ENCODE data around the gene PDSS2.

PDSS2 gene

DNA sequence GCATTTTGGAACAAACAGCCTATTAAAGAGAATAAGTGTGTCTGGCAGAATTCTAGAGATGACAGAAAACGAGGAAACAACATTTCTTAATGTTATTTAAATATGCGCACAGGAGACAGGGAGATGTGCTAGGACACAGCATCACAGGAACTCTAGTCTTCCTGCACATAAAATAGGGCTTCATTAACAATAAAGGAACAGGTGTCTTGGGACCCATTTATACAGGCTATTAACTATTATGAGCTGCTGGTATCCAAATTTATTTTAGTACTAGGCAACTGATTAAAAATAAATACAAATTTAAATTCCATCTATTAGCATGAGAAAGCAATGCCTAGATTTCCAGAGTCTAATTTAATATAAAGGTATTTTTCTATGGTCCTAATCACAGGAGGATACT is 102.3 kb downstream of the PDSS2 start:
- DNase-seq, result no peak

- DNase-seq, result no peak
These were observed 103.7 kb downstream of the PDSS2 start for GRCh38 chr6:107355659-107356058.

DNA sequence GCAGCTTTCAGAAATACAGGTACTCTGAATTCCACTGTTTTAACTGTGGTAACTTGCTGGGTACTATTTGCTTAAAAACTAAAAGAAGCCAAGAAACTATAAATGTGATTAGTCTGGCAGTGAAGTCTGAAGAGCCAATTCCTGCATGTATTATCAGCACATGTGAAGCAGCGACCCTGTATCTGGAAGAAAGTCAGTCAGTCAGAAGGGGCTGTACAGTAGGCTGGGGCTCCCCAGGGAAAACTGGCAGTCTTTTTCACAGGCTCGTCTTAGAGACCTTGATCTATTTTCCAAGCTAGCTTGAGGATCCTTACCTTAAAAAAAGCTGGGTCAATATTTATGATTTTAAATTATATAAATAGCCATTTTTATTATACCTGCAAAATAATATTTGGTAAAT is 104.9 kb downstream of the PDSS2 start:
- no peak for DNase-seq

DNA sequence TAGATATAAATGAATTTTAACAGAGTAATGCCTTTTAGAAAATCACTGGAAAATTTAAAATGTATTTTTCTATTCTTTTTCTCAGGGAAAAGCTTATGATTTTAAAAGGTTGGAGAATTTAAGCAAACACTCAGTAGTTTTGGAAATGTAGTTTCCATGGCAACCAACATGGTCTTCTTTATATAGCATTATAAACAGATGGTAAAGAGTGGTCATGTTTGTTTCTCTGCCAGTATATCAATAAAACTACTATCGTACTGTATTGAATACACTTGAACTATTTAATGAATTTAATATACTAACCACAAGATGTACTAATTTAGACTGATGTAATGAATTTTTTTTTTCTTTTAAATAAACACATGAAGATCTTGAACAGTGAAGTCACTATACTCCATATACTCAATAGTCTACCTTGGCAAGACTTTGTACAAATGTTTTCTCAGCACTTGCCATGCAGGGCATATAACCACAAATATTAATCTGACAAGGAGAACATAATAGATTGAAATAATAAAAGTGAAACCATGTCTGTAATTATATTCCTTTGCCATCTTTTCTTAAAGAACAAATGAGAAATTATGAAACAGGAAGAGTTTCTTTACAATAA is 105.5 kb downstream of the PDSS2 start:
- no peak for DNase-seq

DNA sequence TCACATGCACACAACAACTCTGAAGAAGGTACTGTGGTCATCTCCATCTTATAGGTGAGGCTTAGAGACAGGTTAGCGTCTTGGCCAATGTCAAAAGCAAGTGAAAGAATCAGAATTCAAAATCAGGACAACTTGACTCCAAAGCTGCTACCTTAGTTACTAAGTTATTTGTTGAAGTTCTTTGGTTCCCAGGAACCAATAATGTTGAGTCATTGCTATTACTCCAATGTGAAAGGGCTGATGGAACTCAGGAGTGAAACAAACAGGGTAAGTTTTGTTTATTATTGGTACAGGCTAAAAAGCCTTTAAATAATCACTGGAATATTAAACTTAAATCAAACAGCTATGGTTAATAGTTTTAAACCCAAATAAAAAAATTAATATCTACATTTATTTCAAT is 111.1 kb downstream of the PDSS2 start:
- no peak for DNase-seq

GRCh38 chr6:107345393-107345792 is 114.0 kb downstream of the PDSS2 start:
- DNase-seq, result no peak

GRCh38 chr6:107344981-107345380 is 114.4 kb downstream of the PDSS2 start:
- DNase-seq, result no peak

DNA sequence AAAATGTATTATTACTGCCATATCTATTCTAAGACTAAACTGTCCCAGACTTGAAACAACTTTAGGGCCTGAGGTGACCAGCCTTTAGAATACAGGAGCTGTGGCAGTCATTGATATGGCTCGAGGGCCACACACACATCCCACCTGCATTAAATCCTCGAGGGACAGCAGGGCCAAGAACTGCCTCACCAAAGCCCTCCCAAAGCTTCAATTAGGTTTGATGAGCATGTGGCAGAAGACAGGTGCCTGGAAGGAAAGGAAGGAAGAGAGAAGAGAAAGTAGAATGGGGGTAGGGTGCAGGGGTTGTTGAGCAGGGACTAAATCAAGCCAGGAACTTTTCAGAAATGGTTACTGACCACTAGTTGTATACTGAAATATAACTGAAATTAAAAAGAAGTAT is 115.0 kb downstream of the PDSS2 start:
- no peak for DNase-seq

- no peak for DNase-seq
These were observed 117.2 kb downstream of the PDSS2 start for GRCh38 chr6:107342144-107342543.

DNA sequence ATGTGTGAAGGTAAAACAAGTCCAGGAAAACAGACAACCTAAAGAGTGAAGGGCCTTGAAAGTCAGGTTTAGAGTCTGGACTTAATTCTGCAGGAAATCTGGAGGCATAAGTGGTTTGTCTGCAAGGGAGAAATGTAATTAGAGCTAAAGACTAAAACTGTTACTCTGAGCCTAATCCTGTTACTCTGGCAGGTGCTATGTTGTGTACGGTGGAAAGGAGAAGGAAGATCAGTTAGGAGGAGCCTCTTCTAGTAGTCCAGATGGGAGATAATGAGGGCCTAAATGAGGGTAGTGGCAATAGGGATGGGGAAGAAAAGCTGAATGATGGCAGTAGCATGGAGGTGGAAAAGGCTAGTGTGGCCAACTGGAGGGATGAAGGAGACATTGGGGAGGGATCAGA is 118.5 kb downstream of the PDSS2 start:
- DNase-seq, result no peak

DNA sequence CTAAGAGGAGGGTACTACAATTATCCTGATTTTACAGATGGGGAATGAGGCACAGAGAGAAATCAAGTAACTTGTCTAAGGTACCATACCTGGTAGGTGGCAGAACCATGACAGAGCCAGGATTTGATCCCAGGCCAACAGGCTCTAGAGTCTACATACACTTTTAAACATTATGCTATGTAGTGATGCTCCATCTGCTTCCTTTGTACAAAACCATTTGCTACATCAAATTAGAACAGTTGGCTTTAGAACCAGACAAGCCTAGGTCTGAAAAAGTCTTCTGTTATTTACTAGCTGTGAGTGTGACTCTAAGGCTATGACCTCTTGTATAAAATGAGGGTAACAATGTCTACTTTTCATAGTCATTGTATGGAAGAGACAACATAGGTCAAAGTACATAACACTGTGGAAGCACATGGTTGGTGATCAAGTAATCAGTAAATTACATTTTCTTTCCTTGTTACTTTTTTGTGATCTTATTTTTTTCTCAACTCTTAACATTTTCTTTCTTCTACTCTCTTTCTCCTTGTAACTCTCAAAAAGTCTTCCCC is 122.1 kb downstream of the PDSS2 start:
- no peak for DNase-seq

GRCh38 chr6:107334026-107334425 is 125.3 kb downstream of the PDSS2 start:
- DNase-seq, result no peak

GRCh38 chr6:107333491-107333890 is 125.9 kb downstream of the PDSS2 start:
- no peak for DNase-seq

DNA sequence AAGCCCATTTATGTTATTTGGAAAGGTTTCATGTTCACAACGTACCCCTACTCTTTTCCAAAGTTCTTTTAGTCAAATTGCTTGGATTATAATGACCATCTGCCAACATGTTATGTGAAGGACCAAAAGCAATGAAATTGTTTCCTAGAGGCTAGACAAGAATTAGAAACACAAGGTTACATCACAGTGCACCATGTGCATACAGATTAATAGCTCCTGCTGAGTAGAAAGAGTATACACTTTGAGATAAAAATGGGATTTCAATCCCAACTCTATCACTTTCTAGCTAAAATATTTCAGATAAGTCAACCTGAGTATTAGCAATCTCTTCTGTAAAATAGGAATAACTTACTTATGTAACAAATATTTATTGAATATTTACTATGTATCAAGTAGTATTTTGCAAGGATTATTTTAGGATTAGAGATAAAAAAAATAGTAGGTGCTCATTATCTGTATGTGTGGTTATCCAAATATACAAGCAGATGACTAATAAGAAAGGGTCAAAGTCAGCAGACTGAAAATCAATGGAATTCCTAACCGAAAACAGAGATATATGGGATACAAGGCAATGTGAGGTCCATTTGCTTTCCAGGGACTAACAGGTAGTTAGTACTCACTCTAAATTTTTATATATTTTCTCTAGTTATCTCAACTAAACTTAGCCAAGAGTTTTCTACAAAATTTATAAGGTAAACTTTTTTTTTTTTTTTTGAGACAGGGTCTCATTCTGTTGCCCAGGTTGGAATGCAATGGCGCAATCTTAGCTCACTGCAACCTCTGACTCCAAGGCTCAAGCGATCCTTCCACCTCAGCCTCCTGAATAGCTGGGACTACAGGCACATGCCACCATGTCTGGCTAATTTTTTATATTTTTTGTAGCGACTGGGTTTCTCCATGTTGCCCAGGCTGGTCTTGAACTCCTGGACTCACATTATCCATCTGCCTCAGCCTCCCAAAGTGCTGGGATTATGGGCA is 127.7 kb downstream of the PDSS2 start:
- DNase-seq, result no peak

- DNase-seq, result peak in 1 of 2 experiments; percentile 0
These were observed 129.2 kb downstream of the PDSS2 start for GRCh38 chr6:107330168-107330567.

- DNase-seq, result no peak
These were observed 130.1 kb downstream of the PDSS2 start for GRCh38 chr6:107329063-107329860.

GRCh38 chr6:107328081-107328480 is 131.3 kb downstream of the PDSS2 start:
- DNase-seq, result no peak

DNA sequence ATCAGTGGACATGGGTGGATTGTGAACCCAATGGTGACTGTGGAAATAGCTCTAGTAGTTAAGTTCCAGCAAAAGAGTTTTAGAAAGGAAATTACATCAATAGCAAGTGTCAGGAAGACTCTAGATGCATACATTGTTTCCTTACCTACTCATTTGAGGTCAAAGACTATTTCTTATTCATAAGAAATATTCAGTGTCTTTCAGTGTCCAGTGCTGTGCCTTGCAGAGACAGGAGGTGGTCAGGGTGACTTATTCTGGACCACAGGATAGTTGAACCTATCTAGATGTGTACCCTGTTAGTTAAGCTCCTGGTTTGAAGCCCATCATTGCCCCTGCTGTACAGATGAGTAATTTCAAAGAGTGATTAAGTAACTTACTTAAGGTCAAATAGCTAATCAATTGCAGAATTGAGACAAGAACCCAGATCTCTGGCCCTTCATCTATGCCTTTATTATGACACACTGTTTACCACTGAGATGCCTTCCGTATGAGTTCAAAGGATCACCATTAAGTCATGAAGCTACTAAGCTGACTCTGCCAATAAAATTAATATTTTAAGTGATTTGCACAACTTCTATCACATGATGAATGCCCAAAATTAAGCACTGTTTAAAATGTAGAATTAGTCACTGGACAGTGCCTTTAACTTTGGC is 136.1 kb downstream of the PDSS2 start:
- DNase-seq, result no peak

DNA sequence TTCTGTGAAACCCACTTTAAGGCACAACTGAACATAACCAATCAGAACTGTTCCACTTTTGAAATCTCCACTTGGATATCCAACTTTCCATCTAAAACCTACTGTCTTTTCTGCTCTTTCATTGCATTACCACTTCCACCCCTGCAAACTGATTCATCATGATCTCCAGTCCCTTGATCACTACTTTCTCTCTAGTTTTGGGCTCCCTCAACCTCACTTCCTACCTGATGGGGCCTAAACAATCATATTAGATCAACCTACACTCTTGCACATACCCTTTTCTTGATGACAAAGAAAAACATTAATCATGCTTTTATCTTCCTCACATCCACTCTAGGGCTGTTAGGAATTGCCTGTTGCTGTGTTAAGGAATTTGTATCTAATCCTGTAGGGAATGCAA is 137.6 kb downstream of the PDSS2 start:
- no peak for DNase-seq

GRCh38 chr6:107319906-107320530 is 139.3 kb downstream of the PDSS2 start:
- no peak for DNase-seq

DNA sequence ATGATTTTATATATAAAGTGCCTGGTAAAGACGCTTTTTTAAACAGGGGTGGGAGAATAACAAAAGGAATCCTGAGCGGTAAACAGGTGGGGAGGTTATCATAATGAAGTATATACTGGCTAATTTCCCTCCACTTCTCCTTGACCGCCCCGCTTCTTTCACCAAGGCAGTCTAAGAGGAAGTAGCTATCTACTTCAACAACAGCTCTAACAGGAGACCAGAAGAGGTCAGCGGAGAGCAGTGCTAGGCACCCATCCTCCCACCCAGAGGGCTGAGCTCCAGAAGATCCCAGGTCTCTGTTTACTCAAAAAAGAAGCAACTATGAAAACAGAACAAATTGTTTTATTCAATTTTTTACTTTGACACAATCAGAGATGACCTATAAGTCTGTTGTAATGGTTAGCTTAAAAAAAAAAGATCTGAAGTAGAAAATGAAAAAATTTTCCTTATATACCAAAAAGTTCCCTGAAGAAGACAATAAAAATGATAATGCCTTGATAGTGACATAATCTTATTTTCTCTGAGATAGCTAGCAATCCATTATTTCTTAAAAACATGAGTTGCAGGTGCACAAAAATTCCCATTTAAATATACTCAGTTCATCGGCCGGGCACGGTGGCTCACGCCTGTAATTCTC is 141.1 kb downstream of the PDSS2 start:
- no peak for DNase-seq

- DNase-seq, result no peak
These were observed 144.2 kb downstream of the PDSS2 start for GRCh38 chr6:107315114-107315513.
